ENCODE measurements around the gene EPS15.
"Not testable (repeated sequence)": the region's sequence is repeated elsewhere in the genome, so short reads cannot be mapped to it uniquely, and the experiment has no call there.

The EPS15 gene

GRCh38 chr1:51512606-51513005, 6.5 kb downstream of the EPS15 start:
- DNase-seq, result no peak

GRCh38 chr1:51512120-51512519, 6.9 kb downstream of the EPS15 start:
- DNase-seq, result no peak

GRCh38 chr1:51509773-51510172, 9.3 kb downstream of the EPS15 start:
- DNase-seq, result no peak

GRCh38 chr1:51506537-51506936, 12.5 kb downstream of the EPS15 start:
- no peak for DNase-seq

GRCh38 chr1:51504806-51505525, 14.1 kb downstream of the EPS15 start:
- no peak for DNase-seq

- DNase-seq, result not testable (repeated sequence)
Measured at GRCh38 chr1:51501218-51501630, 17.8 kb downstream of the EPS15 start.

GRCh38 chr1:51499694-51500093, 19.4 kb downstream of the EPS15 start:
- DNase-seq, result no peak

- DNase-seq, result no peak
Measured at GRCh38 chr1:51498924-51499323, 20.1 kb downstream of the EPS15 start.

- DNase-seq, result no peak
Measured at GRCh38 chr1:51497340-51497739, 21.7 kb downstream of the EPS15 start.

GRCh38 chr1:51494138-51494830, 24.8 kb downstream of the EPS15 start:
- DNase-seq, result no peak

GRCh38 chr1:51491166-51491981, 27.7 kb downstream of the EPS15 start:
- DNase-seq, result no peak

- DNase-seq, result no peak
Measured at GRCh38 chr1:51489472-51489871, 29.6 kb downstream of the EPS15 start.

GRCh38 chr1:51488372-51489050, 30.6 kb downstream of the EPS15 start:
- no peak for DNase-seq

GRCh38 chr1:51487628-51488027, 31.4 kb downstream of the EPS15 start:
- no peak for DNase-seq

GRCh38 chr1:51484591-51484990, 34.5 kb downstream of the EPS15 start:
- DNase-seq, result no peak

- no peak for DNase-seq
Measured at GRCh38 chr1:51482881-51483280, 36.2 kb downstream of the EPS15 start.

- DNase-seq, result not testable (repeated sequence)
Measured at GRCh38 chr1:51474832-51475620, 44.0 kb downstream of the EPS15 start.

GRCh38 chr1:51473331-51474115, 45.5 kb downstream of the EPS15 start:
- no peak for DNase-seq

GRCh38 chr1:51472359-51472758, 46.7 kb downstream of the EPS15 start:
- no peak for DNase-seq

GRCh38 chr1:51469518-51469917, 49.5 kb downstream of the EPS15 start:
- DNase-seq, result no peak

GRCh38 chr1:51464828-51465227, 54.2 kb downstream of the EPS15 start:
- DNase-seq, result no peak

Data from RPMI8226 (cell line).